HT-29 (cell line): Measurements from ENCODE around the gene KCNE4. TPM values are rescaled to one million over a fixed set of nuclear protein-coding genes. Genes with fewer than 3 reads are reported as not detected.
A peak's percentile ranks its signal among the peaks of the same experiment; 100 is the strongest.

Experiments
- DNase-seq: peaks from one replicate; pipeline ENCODE4 v3.0.0-alpha.2; 2015; ENCODE audit warnings: low spot score
- total RNA-seq: library from RNA; depleted of rRNA; stranded (reverse); fragments of >200 nt; shearing (Covaris generic); gene quantifications from 2 replicates; pipeline ENCODE4 v1.2.3, GENCODE V29; 2014

Gene KCNE4
- total RNA-seq, 1 experiment from 2014 or later = not detected

- DNase-seq = no peak
These were observed 32.9 kb downstream of the KCNE4 start for GRCh38 chr2:223084873-223085272.

- no peak for DNase-seq
These were observed 34.5 kb downstream of the KCNE4 start for GRCh38 chr2:223086370-223086981.

GRCh38 chr2:223087466-223087865 lies 35.5 kb downstream of the KCNE4 start:
- no peak for DNase-seq

GRCh38 chr2:223088866-223089265 lies 36.9 kb downstream of the KCNE4 start:
- DNase-seq = no peak

GRCh38 chr2:223090039-223090438 lies 38.0 kb downstream of the KCNE4 start:
- DNase-seq = no peak

- no peak for DNase-seq
These were observed 38.7 kb downstream of the KCNE4 start for GRCh38 chr2:223090540-223091235.

GRCh38 chr2:223092667-223093066 lies 40.7 kb downstream of the KCNE4 start:
- no peak for DNase-seq

GRCh38 chr2:223093436-223094241 lies 41.6 kb downstream of the KCNE4 start:
- no peak for DNase-seq

- no peak for DNase-seq
These were observed 43.2 kb downstream of the KCNE4 start for GRCh38 chr2:223095207-223095606.

- DNase-seq = no peak
These were observed 44.4 kb downstream of the KCNE4 start for GRCh38 chr2:223096235-223096970.

GRCh38 chr2:223097888-223098383 lies 45.9 kb downstream of the KCNE4 start:
- no peak for DNase-seq

- no peak for DNase-seq
These were observed 47.6 kb downstream of the KCNE4 start for GRCh38 chr2:223099561-223099960.

GRCh38 chr2:223100061-223100511 lies 48.1 kb downstream of the KCNE4 start:
- no peak for DNase-seq

- peak; percentile 69 for DNase-seq
These were observed 49.5 kb downstream of the KCNE4 start for GRCh38 chr2:223101340-223102039.

GRCh38 chr2:223102040-223102400 lies 50.0 kb downstream of the KCNE4 start:
- DNase-seq = no peak

- DNase-seq = no peak
These were observed 50.5 kb downstream of the KCNE4 start for GRCh38 chr2:223102450-223102849.

- DNase-seq = no peak
These were observed 52.5 kb downstream of the KCNE4 start for GRCh38 chr2:223104336-223105132.
